Suprapubic skin (tissue), 4 donors: ENCODE data around the gene MXD3.

Source experiments
- CTCF ChIP-seq, 2 donors: fragments of 200-600 bp in 1 of 2; fragments of 450-650 bp in 1 of 2; sonication (generic) in 1 of 2; IDR thresholded peaks; one replicate each; pipeline ENCODE4 v1.5.1; 2016 to 2019; ENCODE audit warnings: antibody characterized with exemption in 2 of 2, mild to moderate bottlenecking in 1 of 2, moderate library complexity in 1 of 2
- EP300 ChIP-seq: sonication (generic); formaldehyde crosslinking; IDR thresholded peaks from one replicate; pipeline ENCODE4 v1.6.1; 2017; ENCODE audit warnings: antibody characterized with exemption
- POLR2A ChIP-seq, 2 donors: fragments of 450-650 bp; IDR thresholded peaks; one replicate each; pipeline ENCODE4 v1.6.1; 2017; ENCODE audit warnings: antibody characterized with exemption in 2 of 2, mild to moderate bottlenecking in 2 of 2, moderate library complexity in 2 of 2
- POLR2AphosphoS5 ChIP-seq, 3 donors: sonication (generic); formaldehyde crosslinking; IDR thresholded peaks; one replicate each; pipeline ENCODE4 v1.6.1; 2017; ENCODE audit warnings: antibody characterized with exemption in 3 of 3

GRCh38 chr5:177300951-177301350 lies 10.7 kb downstream of the MXD3 start:
- TF ChIP-seq CTCF (IDR thresholded peaks at IDR 0.05) (no peak), POLR2AphosphoS5 (IDR thresholded peaks at IDR 0.05) (no peak), POLR2A (IDR thresholded peaks at IDR 0.05) (no peak), EP300 (no peak)
